ENCODE results near the gene NEK1.

Gene NEK1

GRCh38 chr4:169416997-169417396 lies 195.4 kb downstream of the NEK1 start:
- peak in 1 of 5 experiments; percentile 52 for DNase-seq

GRCh38 chr4:169416461-169416860 lies 195.9 kb downstream of the NEK1 start:
- DNase-seq, result no peak

DNA sequence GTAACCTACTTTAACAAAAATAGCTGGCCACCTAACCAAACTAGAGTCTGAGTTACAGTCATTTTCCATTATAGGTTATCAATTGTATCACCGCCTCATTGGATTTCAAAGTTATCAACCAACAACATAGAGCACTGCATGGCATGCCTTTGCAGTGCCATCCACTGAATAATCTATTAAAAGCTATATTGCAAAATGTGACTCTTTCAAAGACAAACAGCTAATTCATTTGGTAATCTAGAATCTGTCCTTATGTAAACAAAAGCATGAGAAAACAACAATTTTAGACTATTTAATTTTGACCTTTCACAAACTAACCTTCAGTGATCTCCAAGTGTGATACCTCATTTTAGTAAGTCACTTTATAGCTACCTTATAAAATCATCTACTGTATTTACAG lies 197.5 kb downstream of the NEK1 start:
- no peak for DNase-seq

- peak in 1 of 5 experiments; percentile 58 for DNase-seq
Measured at GRCh38 chr4:169412046-169412445, 200.3 kb downstream of the NEK1 start.

DNA sequence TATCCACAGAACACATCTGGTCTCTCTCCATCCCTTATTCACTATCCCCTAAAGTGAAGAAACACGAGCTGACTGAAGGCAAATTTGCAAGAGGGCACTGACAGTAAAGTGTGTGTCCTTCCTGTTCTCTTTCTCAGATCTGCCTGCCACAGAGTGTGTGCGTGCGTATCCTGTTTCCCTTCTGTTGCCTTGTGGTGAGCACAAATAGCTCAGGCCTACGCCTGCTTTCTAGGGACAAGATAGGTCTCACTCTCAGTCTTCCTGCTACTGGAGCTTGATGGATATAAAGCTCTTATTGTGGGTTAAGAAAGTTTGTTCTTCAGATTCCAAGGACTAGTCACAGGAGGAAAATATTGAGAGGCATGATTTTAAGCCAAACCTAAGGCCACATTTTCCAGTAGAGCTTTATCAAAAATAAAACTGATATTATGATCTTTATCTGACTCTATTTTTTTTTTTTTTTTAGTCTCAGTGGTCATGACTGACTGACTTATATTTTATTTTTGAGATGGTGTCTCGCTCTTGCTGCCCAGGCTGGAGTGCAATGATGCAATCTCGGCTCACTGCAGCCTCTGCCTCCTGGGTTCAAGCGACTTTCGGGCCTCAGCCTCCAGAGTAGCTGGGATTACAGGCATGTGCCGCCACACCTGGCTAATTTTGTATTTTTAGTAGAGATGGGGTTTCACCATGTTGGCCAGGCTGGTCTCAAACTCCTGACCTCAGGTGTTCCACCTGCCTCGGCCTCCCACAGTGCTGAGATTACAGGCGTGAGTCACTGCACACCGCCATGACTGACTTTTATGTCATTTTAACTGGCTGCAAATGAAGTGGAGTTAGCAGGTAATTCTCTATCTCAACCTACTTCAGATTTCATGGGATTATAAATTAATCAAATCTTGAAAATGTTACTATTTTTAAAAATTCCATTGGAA lies 201.3 kb downstream of the NEK1 start:
- DNase-seq, result peak in 4 of 5 experiments; percentile 3 to 95 (median 10)

DNA sequence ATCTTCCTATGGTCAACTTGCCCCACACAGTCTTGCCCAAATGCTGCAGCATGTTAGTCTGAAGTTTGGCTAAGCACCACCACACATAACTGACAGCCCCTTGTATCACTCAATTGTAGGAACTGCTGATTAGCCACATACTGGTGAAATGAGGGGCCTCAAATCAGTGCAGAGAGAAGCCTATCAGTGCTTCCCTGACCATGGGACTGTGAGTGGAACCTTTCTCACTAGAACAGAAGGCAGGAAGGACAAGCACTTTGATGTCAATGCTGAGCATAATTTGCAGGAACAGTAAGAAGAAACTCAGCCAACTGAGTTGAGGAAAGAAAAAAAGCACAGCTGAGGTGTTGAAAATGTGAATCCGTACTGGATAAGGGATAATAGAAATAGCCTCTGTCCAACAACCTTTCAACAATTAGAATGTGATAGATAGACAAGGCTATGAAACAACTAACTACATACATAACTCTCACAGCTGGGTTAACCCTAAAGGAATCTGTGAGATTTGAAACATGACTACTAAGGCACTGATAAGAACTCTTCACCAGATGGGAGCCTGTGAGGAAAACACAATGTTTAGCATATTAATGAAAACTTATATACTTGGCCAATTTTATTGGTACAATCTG lies 205.1 kb downstream of the NEK1 start:
- no peak for DNase-seq

GRCh38 chr4:169404960-169405359 lies 207.4 kb downstream of the NEK1 start:
- no peak for DNase-seq

DNA sequence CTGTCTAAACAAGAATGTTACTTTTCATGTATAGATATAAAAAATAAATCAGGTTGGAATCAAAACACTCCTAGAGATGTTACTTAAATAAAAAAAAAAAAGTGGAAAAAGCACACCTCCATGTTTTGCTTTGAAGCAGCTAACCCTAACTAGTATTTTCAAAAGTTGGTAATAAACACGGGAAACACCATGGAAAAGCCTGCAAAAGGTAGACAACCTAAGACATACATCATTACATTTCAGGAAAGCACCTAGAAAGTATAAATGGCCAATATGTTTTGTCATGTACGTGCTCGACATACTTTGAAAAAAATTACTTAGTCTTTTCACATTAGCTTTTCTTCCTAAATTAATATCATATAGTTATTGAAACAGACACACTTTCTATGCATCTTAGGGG lies 211.6 kb downstream of the NEK1 start:
- DNase-seq, result no peak

- DNase-seq, result no peak
Measured at GRCh38 chr4:169399976-169400767, 212.2 kb downstream of the NEK1 start.

DNA sequence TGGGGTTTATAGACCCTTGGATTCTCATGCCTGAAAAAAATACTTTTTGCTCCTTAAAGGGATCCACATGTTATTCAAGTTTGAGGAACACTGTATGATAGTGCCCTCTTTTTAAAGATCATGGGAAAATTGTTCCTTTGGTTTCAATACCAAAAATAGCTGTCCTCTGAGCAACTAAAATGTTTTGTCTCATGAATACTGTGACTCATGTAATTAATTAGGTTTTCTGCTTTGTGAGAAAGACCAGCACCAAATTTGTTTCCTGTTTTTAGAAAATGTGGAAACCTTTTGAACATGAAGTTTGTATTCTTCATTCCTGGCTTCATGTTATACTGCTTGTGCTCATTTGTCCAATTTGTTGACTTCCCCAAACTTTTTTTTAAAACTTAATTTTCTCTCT lies 214.1 kb downstream of the NEK1 start:
- no peak for DNase-seq

- no peak for DNase-seq
Measured at GRCh38 chr4:169397762-169398161, 214.6 kb downstream of the NEK1 start.

GRCh38 chr4:169385376-169385775 lies 227.0 kb downstream of the NEK1 start:
- DNase-seq, result no peak

- no peak for DNase-seq
Measured at GRCh38 chr4:169384779-169385178, 227.6 kb downstream of the NEK1 start.

- no peak for DNase-seq
Measured at GRCh38 chr4:169383724-169384123, 228.7 kb downstream of the NEK1 start.

DNA sequence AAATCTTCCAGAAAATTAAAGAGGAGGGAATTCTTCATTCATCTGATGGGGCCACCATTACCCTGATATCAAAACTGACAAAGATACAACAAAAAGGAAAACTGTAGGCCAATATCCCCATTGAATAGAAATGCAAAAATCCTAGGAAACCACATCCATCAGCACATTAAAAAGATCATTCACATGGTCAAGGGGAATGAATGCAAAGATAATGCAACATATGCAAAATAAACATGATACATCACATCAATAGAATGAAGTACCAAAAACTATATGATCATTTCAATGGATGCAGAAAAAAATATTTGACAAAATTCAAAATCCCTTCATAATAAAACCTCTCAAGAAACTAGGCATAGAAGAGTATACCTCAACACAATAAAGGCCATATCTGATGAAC lies 232.7 kb downstream of the NEK1 start:
- DNase-seq, result no peak

- DNase-seq, result no peak
Measured at GRCh38 chr4:169377367-169377766, 235.0 kb downstream of the NEK1 start.

GRCh38 chr4:169376421-169376820 lies 236.0 kb downstream of the NEK1 start:
- DNase-seq, result no peak

- DNase-seq, result no peak
Measured at GRCh38 chr4:169372791-169373190, 239.6 kb downstream of the NEK1 start.

GRCh38 chr4:169369634-169370033 lies 242.7 kb downstream of the NEK1 start:
- DNase-seq, result no peak

GRCh38 chr4:169367826-169368225 lies 244.6 kb downstream of the NEK1 start:
- no peak for DNase-seq

GRCh38 chr4:169366821-169367220 lies 245.6 kb downstream of the NEK1 start:
- no peak for DNase-seq

- DNase-seq, result no peak
Measured at GRCh38 chr4:169362607-169363006, 249.8 kb downstream of the NEK1 start.

GRCh38 chr4:169361756-169362155 lies 250.6 kb downstream of the NEK1 start:
- no peak for DNase-seq

All from T-helper 2 cell (primary cell).